GM12891 (cell line): Measurements from ENCODE around the gene GPR78.

Experiments used
- DNase-seq: peaks from one replicate; pipeline ENCODE4 v3.0.0; 2011; ENCODE audit warnings: low spot score; ENCODE audit not compliant: insufficient read length
- FAIRE-seq: peaks from 2 replicates; lab custom pipeline; 2011; peaks lifted over from hg19 to GRCh38; lab: Jason Lieb, UNC
- PAX5 ChIP-seq: IDR thresholded peaks from 2 replicates; pipeline ENCODE4 v1.6.1; 2011; ENCODE audit warnings: low read length, moderate library complexity, mild to moderate bottlenecking; ENCODE audit not compliant: insufficient read depth, severe bottlenecking
- POLR2A ChIP-seq: IDR thresholded peaks from 2 replicates; pipeline ENCODE4 v1.6.1; 2011; ENCODE audit warnings: low read depth, low read length, control low read depth
- POLR2AphosphoS5 ChIP-seq: IDR thresholded peaks from 2 replicates; pipeline ENCODE4 v1.6.1; 2011; ENCODE audit warnings: low read depth, low read length, control low read depth
- POU2F2 ChIP-seq: IDR thresholded peaks from 2 replicates; pipeline ENCODE4 v1.6.1; 2011; ENCODE audit warnings: low read depth, mild to moderate bottlenecking, control low read depth, low read length, moderate library complexity
- SPI1 ChIP-seq: IDR thresholded peaks from 2 replicates; pipeline ENCODE4 v1.6.1; 2011; ENCODE audit warnings: low read depth, low read length, control low read depth
- TAF1 ChIP-seq: IDR thresholded peaks from 2 replicates; pipeline ENCODE4 v1.6.1; 2011; ENCODE audit warnings: low read depth, low read length, control low read depth

Gene GPR78

DNA sequence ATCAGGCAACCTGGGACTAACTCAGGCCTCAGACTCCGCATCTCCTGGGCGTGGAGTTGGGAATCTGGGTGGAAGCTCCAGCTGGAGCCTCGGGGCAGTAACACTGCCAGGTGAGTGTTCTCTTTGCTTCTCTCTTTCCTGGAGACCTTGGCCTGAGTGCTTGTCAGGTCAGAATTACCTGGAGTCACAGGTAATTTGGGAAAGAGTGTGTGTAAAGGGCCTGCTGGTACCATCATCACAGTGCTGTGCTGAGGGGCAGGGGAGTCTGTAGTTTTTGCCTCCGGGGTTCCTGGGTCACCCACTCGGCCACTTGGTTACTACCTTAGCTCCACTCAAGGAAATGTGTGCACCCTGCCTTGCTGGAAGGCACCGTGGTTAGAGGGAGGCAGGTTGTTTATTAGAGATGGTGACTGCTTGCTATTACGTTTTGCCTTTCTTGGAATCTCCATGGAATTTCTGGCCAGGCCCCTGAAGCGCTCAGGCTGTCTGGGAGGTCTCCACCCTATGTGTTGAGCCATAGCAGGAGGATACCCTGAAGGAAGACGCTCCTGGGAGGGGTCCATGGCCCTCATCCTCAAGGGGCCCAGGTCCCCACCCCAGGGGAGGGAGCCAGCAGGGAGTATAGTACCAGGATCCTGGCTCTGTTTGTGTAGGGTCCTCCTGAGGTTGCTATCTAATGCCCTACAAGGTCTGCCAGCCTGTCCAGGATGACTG is 2.9 kb downstream of the GPR78 start:
- DNase-seq (no peak), FAIRE-seq (no peak)
- no peak for TF ChIP-seq SPI1

DNA sequence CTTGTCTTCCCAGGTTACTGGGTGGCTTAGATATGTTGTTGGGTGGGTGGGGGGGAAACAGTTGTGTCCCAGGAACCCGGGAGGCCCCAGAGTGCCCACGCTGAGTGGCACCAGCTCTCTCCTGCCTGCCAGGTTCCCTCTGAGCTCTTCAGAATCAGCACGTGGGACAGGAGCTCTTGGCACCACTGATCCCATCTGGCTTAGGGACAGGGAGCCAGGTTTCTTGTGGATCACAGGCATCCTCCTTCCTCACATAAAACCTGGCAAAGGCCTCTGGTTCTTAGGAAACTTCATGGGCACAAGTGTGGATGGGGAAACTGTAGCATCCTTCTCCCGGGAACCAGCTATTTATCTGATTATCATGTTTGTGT is 3.4 kb downstream of the GPR78 start:
- no peak for DNase-seq
- FAIRE-seq: no peak
- TF ChIP-seq POLR2A (no peak), POLR2AphosphoS5 (no peak), POU2F2 (no peak), TAF1 (no peak), PAX5 (no peak), SPI1 (no peak)

DNA sequence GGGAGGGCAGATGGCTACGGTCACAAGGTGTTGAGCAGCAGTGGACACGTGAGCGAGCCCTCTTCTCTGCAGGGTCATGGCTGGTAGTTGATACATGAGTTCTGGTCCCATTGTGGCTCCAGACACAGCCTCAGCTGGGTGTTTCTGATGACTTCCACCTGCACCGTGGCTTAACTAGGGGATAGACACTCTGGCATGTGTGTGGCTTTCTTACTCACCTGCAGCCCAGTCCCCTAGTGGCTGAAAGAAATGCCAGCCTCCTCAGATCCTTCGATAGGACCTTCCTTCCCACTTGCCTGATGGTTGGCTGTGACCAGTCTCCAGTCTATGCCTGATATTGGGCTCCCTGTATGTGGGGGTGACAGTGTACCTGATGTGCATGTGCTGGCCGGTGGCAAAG is 5.0 kb downstream of the GPR78 start:
- no peak for FAIRE-seq
- DNase-seq: no peak
- no peak for TF ChIP-seq TAF1
- TF ChIP-seq PAX5: no peak
- TF ChIP-seq SPI1: no peak
- TF ChIP-seq POLR2A: no peak
- TF ChIP-seq POU2F2: no peak
- no peak for TF ChIP-seq POLR2AphosphoS5

DNA sequence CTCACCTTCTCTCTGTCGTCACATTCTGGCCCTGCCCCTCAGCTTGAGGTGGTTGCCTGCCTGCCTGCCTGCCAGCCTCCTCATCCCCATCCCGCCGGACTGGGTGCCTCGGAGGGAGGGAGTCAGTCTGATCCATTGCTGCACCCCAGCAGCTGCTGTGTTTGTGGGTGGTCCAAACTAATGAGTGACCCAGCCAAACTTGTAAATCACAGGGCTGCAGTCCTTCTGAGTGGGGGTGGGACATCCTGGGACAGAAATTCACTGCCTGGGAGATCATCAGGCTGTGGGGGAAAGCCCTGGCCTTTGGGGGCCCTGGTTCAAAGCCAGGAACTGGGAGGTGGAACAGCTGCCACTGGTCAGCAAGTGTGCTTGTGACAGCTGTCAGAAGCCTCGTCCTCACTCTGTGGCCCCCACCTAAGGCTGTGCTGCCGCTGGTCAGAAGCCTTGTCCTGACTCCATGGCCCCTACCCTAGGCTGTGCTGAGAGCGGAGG is 5.6 kb downstream of the GPR78 start:
- DNase-seq (no peak), FAIRE-seq (no peak)
- TF ChIP-seq PAX5 (no peak), POLR2AphosphoS5 (no peak), SPI1 (no peak), POU2F2 (no peak), TAF1 (no peak), POLR2A (no peak)

DNA sequence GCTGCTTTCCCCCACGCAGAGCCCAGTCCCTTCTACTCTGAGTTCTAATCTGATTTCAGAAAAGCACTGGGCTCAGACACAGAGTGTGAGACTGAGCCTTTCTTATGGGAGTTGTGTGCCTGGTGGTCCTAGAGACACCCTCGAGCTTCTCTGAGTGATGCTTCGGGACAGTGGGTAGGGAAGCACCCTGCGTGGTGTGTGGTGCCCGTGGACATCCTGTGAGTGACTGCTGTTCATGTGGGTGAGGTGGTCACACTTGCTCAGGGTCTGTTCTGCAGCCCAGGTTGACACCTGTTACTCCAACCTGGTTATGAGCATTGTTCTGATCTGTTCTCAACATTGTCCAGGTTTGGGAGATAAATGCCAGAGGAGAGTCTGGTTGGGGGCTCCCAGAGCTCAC is 6.1 kb downstream of the GPR78 start:
- TF ChIP-seq TAF1 (no peak), SPI1 (no peak), POU2F2 (no peak), POLR2AphosphoS5 (no peak), PAX5 (no peak), POLR2A (no peak)
- DNase-seq (no peak), FAIRE-seq (no peak)

DNA sequence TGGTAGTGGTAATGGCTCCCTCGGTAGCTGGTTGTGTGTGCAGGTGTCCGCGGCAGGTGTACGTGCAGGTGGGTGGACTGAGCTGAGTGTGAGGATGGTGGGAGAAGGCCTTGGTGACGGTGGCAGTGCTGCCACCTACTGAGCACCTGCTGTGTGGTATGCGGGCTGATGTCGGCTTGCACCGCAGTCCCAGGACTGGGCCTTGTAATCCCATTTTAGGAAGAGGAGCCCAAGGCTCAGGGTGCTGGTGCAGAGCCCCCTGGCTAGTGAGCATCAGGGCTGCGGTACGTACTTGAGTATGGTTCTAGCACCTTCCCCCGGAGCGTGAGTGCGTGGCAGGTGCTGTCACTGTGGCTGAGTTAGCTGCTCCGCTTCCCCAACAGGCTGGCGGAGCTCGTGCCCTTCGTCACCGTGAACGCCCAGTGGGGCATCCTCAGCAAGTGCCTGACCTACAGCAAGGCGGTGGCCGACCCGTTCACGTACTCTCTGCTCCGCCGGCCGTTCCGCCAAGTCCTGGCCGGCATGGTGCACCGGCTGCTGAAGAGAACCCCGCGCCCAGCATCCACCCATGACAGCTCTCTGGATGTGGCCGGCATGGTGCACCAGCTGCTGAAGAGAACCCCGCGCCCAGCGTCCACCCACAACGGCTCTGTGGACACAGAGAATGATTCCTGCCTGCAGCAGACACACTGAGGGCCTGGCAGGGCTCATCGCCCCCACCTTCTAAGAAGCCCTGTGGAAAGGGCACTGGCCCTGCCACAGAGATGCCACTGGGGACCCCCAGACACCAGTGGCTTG is 6.7 kb downstream of the GPR78 start:
- FAIRE-seq (no peak), DNase-seq (no peak)
- TF ChIP-seq POU2F2 (no peak), SPI1 (no peak), POLR2A (no peak), TAF1 (no peak), POLR2AphosphoS5 (no peak), PAX5 (no peak)

DNA sequence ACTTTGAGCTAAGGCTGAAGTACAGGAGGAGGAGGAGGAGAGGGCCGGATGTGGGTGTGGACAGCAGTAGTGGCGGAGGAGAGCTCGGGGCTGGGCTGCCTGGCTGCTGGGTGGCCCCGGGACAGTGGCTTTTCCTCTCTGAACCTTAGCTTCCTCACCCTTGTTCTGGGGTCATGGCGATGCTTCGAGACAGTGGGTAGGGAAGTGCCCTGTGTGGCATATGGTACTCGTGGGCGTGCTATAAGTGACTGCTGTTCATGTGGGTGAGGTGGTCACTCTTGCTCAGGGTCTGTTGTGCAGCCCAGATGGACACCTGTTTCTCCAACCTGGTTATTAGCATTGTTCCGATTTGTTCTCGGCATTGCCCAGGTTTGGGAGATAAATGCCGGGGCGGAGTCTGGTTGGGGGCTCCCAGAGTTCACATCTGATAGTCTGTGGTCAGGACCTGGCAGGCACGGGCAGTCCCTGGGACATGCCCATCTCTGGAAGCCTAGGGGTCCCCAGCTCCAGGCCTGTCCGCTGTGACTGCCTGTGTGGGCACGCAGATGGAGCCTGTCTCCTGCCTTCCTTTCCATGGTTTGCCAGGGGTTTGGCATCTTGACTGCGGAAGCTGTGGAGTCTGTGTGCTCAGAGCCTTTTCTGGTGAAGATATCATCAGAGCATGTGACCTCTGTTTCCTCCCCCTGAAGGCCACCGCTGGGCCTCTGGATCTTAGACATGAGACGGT is 7.4 kb downstream of the GPR78 start:
- DNase-seq (no peak), FAIRE-seq (no peak)
- no peak for TF ChIP-seq POLR2AphosphoS5

DNA sequence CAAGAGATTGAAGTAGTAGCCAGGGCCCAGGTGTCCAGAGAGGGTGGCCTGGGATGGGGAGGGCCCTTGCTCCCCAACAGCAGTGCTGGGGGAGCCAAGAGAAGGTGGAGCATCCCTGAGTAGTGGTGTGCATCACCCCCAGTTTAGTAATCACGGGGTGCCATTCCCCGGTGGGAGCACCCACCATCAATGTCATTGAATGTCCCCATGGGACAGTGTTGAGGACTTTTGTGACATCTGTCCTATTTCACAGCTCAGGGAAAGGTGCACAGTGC is 7.9 kb downstream of the GPR78 start:
- DNase-seq: no peak
- TF ChIP-seq POLR2A: no peak
- no peak for TF ChIP-seq PAX5
- no peak for TF ChIP-seq SPI1
- no peak for TF ChIP-seq TAF1
- no peak for TF ChIP-seq POU2F2
- TF ChIP-seq POLR2AphosphoS5: no peak
- no peak for FAIRE-seq

DNA sequence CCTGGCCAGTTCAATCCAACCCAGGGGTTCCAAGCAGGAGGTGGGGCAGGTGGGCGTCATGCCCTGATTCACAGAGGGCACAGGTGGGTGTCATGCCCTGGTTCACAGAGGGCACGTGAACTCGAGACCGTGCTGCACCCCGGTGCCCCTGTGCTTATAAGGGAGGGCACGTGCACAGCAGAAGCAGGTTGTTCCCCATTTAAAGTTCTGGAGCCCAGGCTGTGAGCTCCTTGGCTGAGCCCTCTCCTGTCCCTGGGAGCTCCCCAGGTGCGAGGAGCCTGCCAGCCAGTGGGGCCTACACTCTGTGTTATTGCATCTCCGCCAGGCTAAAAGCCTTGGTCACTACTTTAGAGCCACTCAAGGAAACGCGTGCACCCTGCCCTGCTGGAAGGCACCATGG is 9.1 kb downstream of the GPR78 start:
- TF ChIP-seq PAX5: no peak
- FAIRE-seq (no peak), DNase-seq (no peak)

DNA sequence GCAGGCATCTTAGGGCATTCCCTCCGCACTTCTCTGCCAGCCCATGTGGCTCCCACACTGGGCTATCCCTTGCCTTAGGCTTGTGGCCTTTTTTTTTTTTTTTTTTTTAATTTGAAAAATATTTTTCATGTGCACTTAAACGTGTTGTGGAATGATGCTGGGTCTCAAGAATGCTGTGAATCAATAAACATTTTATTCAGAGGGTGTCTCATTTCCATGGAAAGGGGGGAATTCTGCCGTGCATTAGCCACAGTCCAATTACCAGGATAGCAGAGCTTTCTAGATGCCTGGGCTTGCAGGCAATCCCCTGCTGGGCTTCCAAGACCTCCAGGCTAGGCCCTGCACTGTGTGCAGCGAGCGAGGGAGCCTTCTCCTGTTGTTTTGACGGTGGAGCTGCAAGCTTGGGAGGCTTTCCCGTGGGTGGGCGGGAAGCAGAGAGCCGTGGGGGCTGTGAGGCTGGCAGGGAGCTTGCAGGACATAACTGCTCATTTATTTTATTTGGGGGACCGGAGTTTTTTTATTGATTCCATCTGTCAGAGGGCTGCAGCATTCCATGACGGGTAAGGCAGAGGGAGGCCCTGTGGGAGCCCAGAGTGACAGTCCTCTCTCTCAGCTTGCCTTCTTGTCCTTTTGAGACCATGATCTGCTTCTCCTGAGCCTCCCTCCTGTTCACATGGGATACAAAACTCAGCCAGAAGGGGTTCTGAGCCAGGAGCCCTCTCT is 9.8 kb downstream of the GPR78 start:
- FAIRE-seq (no peak), DNase-seq (no peak)
- no peak for TF ChIP-seq SPI1
- no peak for TF ChIP-seq TAF1
- no peak for TF ChIP-seq POLR2A
- TF ChIP-seq PAX5: no peak
- TF ChIP-seq POLR2AphosphoS5: no peak
- TF ChIP-seq POU2F2: no peak
